ENCODE data around the gene THBS2.
"Not testable (repeated sequence)": the region's sequence is repeated elsewhere in the genome, so short reads cannot be mapped to it uniquely, and the experiment has no call there.

The THBS2 gene

GRCh38 chr6:169207482-169207881 lies 46.2 kb downstream of the THBS2 start:
- no peaks in the 10 kb centered on the region for H4K20me1 ChIP-seq
- peak overlapping the region in 2 of 10 experiments; percentile 34 to 40; a peak in 4 of 20 replicates for H3K4me3 ChIP-seq
- H3K27ac ChIP-seq = peak overlapping the region in 2 of 11 experiments; percentile 9 to 38; a peak in 3 of 22 replicates
- no peak overlapping the region for H3K9ac ChIP-seq
- H3K4me2 ChIP-seq = peak overlapping the region in 3 of 11 experiments; percentile 25 to 43 (median 29); a peak in 3 of 22 replicates
- peaks cover 48 to 66% (median 53%) of the 10 kb centered on the region in 11 experiments for H3K9me3 ChIP-seq (replicated peaks in 1 of 11)
- H3K27me3 ChIP-seq = no peaks in the 10 kb centered on the region
- H3K4me1 ChIP-seq = peaks cover 0 to 39% (median 9%) of the 10 kb centered on the region in 10 experiments; a peak in 11 of 20 replicates
- H3K36me3 ChIP-seq = 0 out of 22 replicates have a peak, but pooled peaks cover 0 to 11% (median 0%) of the 10 kb centered on the region in 11 experiments
- no peak for TF ChIP-seq Cebpa-rat (IDR thresholded peaks at IDR 0.05)

GRCh38 chr6:169205176-169206160 lies 48.2 kb downstream of the THBS2 start:
- peaks cover 39 to 57% (median 47%) of the 10 kb centered on the region in 11 experiments for H3K9me3 ChIP-seq (replicated peaks in 1 of 11)
- peaks cover 0 to 34% (median 7%) of the 10 kb centered on the region in 10 experiments; a peak in 11 of 20 replicates for H3K4me1 ChIP-seq
- no peak overlapping the region for H3K4me3 ChIP-seq
- H3K4me2 ChIP-seq = no peak overlapping the region
- H3K36me3 ChIP-seq = 0 out of 22 replicates have a peak, but pooled peaks cover 0 to 11% (median 0%) of the 10 kb centered on the region in 11 experiments
- H4K20me1 ChIP-seq = no peaks in the 10 kb centered on the region
- H3K9ac ChIP-seq = no peak overlapping the region
- no peak overlapping the region for H3K27ac ChIP-seq
- H3K27me3 ChIP-seq = no peaks in the 10 kb centered on the region
- no peak for TF ChIP-seq Cebpa-rat (IDR thresholded peaks at IDR 0.05)

GRCh38 chr6:169204167-169204566 lies 49.5 kb downstream of the THBS2 start:
- peaks cover 0 to 24% (median 7%) of the 10 kb centered on the region in 10 experiments; a peak in 10 of 20 replicates for H3K4me1 ChIP-seq
- no peak overlapping the region for H3K9ac ChIP-seq
- no peak overlapping the region for H3K27ac ChIP-seq
- 0 out of 22 replicates have a peak, but pooled peaks cover 0 to 11% (median 0%) of the 10 kb centered on the region in 11 experiments for H3K36me3 ChIP-seq
- no peaks in the 10 kb centered on the region for H3K27me3 ChIP-seq
- H4K20me1 ChIP-seq = no peaks in the 10 kb centered on the region
- no peak overlapping the region for H3K4me2 ChIP-seq
- H3K4me3 ChIP-seq = no peak overlapping the region
- peaks cover 39 to 57% (median 45%) of the 10 kb centered on the region in 11 experiments for H3K9me3 ChIP-seq (replicated peaks in 1 of 11)
- no peak for TF ChIP-seq Cebpa-rat (IDR thresholded peaks at IDR 0.05)

GRCh38 chr6:169201985-169202384 lies 51.7 kb downstream of the THBS2 start:
- Histone ChIP-seq H3K4me1 (0 out of 20 replicates have a peak, but pooled peaks cover 0 to 4% (median 0%) of the 10 kb centered on the region in 10 experiments), H3K9me3 (replicated peaks in 1 of 11) (peaks cover 22 to 38% (median 30%) of the 10 kb centered on the region in 11 experiments), H3K4me2 (no peak overlapping the region), H3K36me3 (0 out of 22 replicates have a peak, but pooled peaks cover 0 to 11% (median 0%) of the 10 kb centered on the region in 11 experiments), H3K27me3 (no peaks in the 10 kb centered on the region), H3K4me3 (no peak overlapping the region), H3K9ac (no peak overlapping the region), H3K27ac (no peak overlapping the region), H4K20me1 (no peaks in the 10 kb centered on the region)
- no peak for TF ChIP-seq Cebpa-rat (IDR thresholded peaks at IDR 0.05)

GRCh38 chr6:169200893-169201514 lies 52.6 kb downstream of the THBS2 start:
- H3K27me3 ChIP-seq = no peaks in the 10 kb centered on the region
- peaks cover 13 to 30% (median 20%) of the 10 kb centered on the region in 11 experiments for H3K9me3 ChIP-seq (replicated peaks in 1 of 11)
- no peak overlapping the region for H3K9ac ChIP-seq
- no peaks in the 10 kb centered on the region for H3K4me1 ChIP-seq
- no peak overlapping the region for H3K4me2 ChIP-seq
- no peak for TF ChIP-seq Cebpa-rat (IDR thresholded peaks at IDR 0.05)
- H4K20me1 ChIP-seq = no peaks in the 10 kb centered on the region
- H3K36me3 ChIP-seq = 0 out of 22 replicates have a peak, but pooled peaks cover 0 to 10% (median 0%) of the 10 kb centered on the region in 11 experiments
- no peak overlapping the region for H3K27ac ChIP-seq
- H3K4me3 ChIP-seq = no peak overlapping the region

GRCh38 chr6:169199625-169200335 lies 53.9 kb downstream of the THBS2 start:
- Histone ChIP-seq H3K9ac (no peak overlapping the region), H3K27me3 (no peaks in the 10 kb centered on the region), H3K4me2 (no peak overlapping the region), H4K20me1 (no peaks in the 10 kb centered on the region), H3K4me3 (no peak overlapping the region), H3K9me3 (replicated peaks in 1 of 11) (peaks cover under 1 to 24% (median 15%) of the 10 kb centered on the region in 11 experiments), H3K27ac (no peak overlapping the region), H3K4me1 (no peaks in the 10 kb centered on the region), H3K36me3 (no peaks in the 10 kb centered on the region)
- TF ChIP-seq Cebpa-rat (IDR thresholded peaks at IDR 0.05) = no peak

- no peak for TF ChIP-seq Cebpa-rat (IDR thresholded peaks at IDR 0.05)
- Histone ChIP-seq H3K36me3 (no peaks in the 10 kb centered on the region), H3K4me2 (no peak overlapping the region), H3K4me3 (no peak overlapping the region), H3K27ac (no peak overlapping the region), H3K9ac (no peak overlapping the region), H3K9me3 (replicated peaks in 1 of 11) (peaks cover 0 to 25% (median 19%) of the 10 kb centered on the region in 11 experiments; a peak in 18 of 22 replicates), H3K4me1 (no peaks in the 10 kb centered on the region), H3K27me3 (no peaks in the 10 kb centered on the region), H4K20me1 (no peaks in the 10 kb centered on the region)
These were observed 54.8 kb downstream of the THBS2 start for GRCh38 chr6:169198885-169199284.

GRCh38 chr6:169197929-169198328 lies 55.7 kb downstream of the THBS2 start:
- H3K4me3 ChIP-seq, H3K9ac ChIP-seq, H4K20me1 ChIP-seq, H3K27ac ChIP-seq, H3K4me2 ChIP-seq, H3K4me1 ChIP-seq, H3K27me3 ChIP-seq, H3K36me3 ChIP-seq: not testable (repeated sequence)
- peaks cover 0 to 35% (median 27%) of the 10 kb centered on the region in 11 experiments; a peak in 19 of 22 replicates for H3K9me3 ChIP-seq (replicated peaks in 1 of 11)

GRCh38 chr6:169196279-169196678 lies 57.4 kb downstream of the THBS2 start:
- H4K20me1 ChIP-seq, H3K4me2 ChIP-seq, H3K36me3 ChIP-seq, H3K9ac ChIP-seq, H3K4me3 ChIP-seq, H3K4me1 ChIP-seq, H3K27ac ChIP-seq, H3K27me3 ChIP-seq: not testable (repeated sequence)
- H3K9me3 ChIP-seq (replicated peaks in 1 of 11) = peaks cover 15 to 43% (median 35%) of the 10 kb centered on the region in 11 experiments; a peak in 21 of 22 replicates
